Measurements from ENCODE around the gene IP6K3.

The IP6K3 gene

GRCh38 chr6:33752646-33753015, 5.9 kb upstream of the IP6K3 start:
- no peak for DNase-seq (ENCODE audit: low read depth in 1 of 2, low spot score in 1 of 2)
- Histone ChIP-seq H3K27me3 (ENCODE audit: insufficient read depth, poor library complexity, severe bottlenecking) (peaks cover 13% of the 10 kb centered on the region), H3K27ac (replicated peaks) (no peak overlapping the region), H3K4me3 (replicated peaks; ENCODE audit: insufficient read depth, low read length) (no peak overlapping the region)
- no peak for TF ChIP-seq GABPA (IDR thresholded peaks at IDR 0.05; ENCODE audit: low read depth)
- no peak for TF ChIP-seq CTCF (IDR thresholded peaks at IDR 0.05; ENCODE audit: insufficient read depth, low read length)

GRCh38 chr6:33751771-33752645, 5.3 kb upstream of the IP6K3 start:
- no peak for DNase-seq (ENCODE audit: low read depth in 1 of 2, low spot score in 1 of 2)
- TF ChIP-seq REST (IDR thresholded peaks at IDR 0.05; ENCODE audit: insufficient replicate concordance, low read depth) (no peak), GABPA (IDR thresholded peaks at IDR 0.05; ENCODE audit: low read depth) (no peak), CTCF (IDR thresholded peaks at IDR 0.05; ENCODE audit: insufficient read depth, low read length) (no peak), SPI1 (IDR thresholded peaks at IDR 0.05; ENCODE audit: borderline replicate concordance, low read depth) (no peak), POLR2AphosphoS5 (IDR thresholded peaks at IDR 0.05; ENCODE audit: low read depth) (no peak)
- Histone ChIP-seq H3K4me3 (replicated peaks; ENCODE audit: insufficient read depth, low read length) (no peak overlapping the region), H3K27me3 (ENCODE audit: insufficient read depth, poor library complexity, severe bottlenecking) (peaks cover 9% of the 10 kb centered on the region), H3K27ac (replicated peaks) (no peak overlapping the region)

- H3K27ac ChIP-seq (replicated peaks) = no peak overlapping the region
- H3K27me3 ChIP-seq (ENCODE audit: insufficient read depth, poor library complexity, severe bottlenecking) = peaks cover 4% of the 10 kb centered on the region
Observed at GRCh38 chr6:33750244-33750991, 3.7 kb upstream of the IP6K3 start.

GRCh38 chr6:33749401-33749800, 2.7 kb upstream of the IP6K3 start:
- Histone ChIP-seq H3K27me3 (ENCODE audit: insufficient read depth, poor library complexity, severe bottlenecking) (peaks cover 4% of the 10 kb centered on the region), H3K27ac (replicated peaks) (no peak overlapping the region), H3K4me3 (replicated peaks; ENCODE audit: insufficient read depth, low read length) (no peak overlapping the region)
- no peak for TF ChIP-seq CTCF (IDR thresholded peaks at IDR 0.05; ENCODE audit: insufficient read depth, low read length)
- TF ChIP-seq SPI1 (IDR thresholded peaks at IDR 0.05; ENCODE audit: borderline replicate concordance, low read depth) = no peak
- TF ChIP-seq POLR2AphosphoS5 (IDR thresholded peaks at IDR 0.05; ENCODE audit: low read depth) = no peak
- TF ChIP-seq GABPA (IDR thresholded peaks at IDR 0.05; ENCODE audit: low read depth) = no peak
- no peak for TF ChIP-seq REST (IDR thresholded peaks at IDR 0.05; ENCODE audit: insufficient replicate concordance, low read depth)
- no peak for DNase-seq (ENCODE audit: low read depth in 1 of 2, low spot score in 1 of 2)

More at GRCh38 chr6:33750244-33750991, 3.7 kb upstream of the IP6K3 start:
- TF ChIP-seq GABPA (IDR thresholded peaks at IDR 0.05; ENCODE audit: low read depth) (no peak), SPI1 (IDR thresholded peaks at IDR 0.05; ENCODE audit: borderline replicate concordance, low read depth) (no peak)
- no peak for DNase-seq (ENCODE audit: low read depth in 1 of 2, low spot score in 1 of 2)
- no peak overlapping the region for H3K4me3 ChIP-seq (replicated peaks; ENCODE audit: insufficient read depth, low read length)

Measured in HL-60 (cell line).